Spleen (tissue), 11 donors: ENCODE results near the gene ADORA1. TPM values are rescaled to one million over a fixed set of nuclear protein-coding genes. Genes with fewer than 3 reads are reported as not detected.
A peak's percentile ranks its signal among the peaks of the same experiment; 100 is the strongest.

Experiments
- DNase-seq: peaks from one replicate; pipeline ENCODE4 v3.0.0-alpha.2; 2020
- H3K27ac ChIP-seq, 8 donors: fragments of 200-600 bp; sonication (generic) in 7 of 8; 1 replicate in 4 of 8; 2 replicates in 4 of 8; pipeline versions ENCODE4 v1.5.0 to v1.8.0; 2016 to 2021; ENCODE audit warnings: inconsistent platforms in 4 of 8, mild to moderate bottlenecking in 4 of 8, moderate library complexity in 1 of 8
- H3K27me3 ChIP-seq, 7 donors: fragments of 200-600 bp; sonication (generic) in 6 of 7; replicated peaks in 1 of 7; 1 replicate in 4 of 7; 2 replicates in 3 of 7; pipeline versions ENCODE4 v1.5.0 to v1.8.0; 2016 to 2021; ENCODE audit warnings: inconsistent platforms in 3 of 7, mild to moderate bottlenecking in 1 of 7
- H3K36me3 ChIP-seq, 6 donors: fragments of 200-600 bp; sonication (generic) in 5 of 6; 1 replicate in 4 of 6; 2 replicates in 2 of 6; pipeline versions ENCODE4 v1.5.0 to v1.8.0; 2016 to 2021; ENCODE audit warnings: inconsistent platforms in 2 of 6
- H3K4me1 ChIP-seq, 6 donors: fragments of 200-600 bp; sonication (generic) in 5 of 6; 1 replicate in 3 of 6; 2 replicates in 3 of 6; pipeline versions ENCODE4 v1.5.0 to v1.8.0; 2016 to 2021; ENCODE audit warnings: inconsistent platforms in 3 of 6
- H3K4me3 ChIP-seq, 8 donors: fragments of 200-600 bp; sonication (generic) in 7 of 8; 1 replicate in 4 of 8; 2 replicates in 4 of 8; pipeline versions ENCODE4 v1.5.0 to v1.8.0; 2016 to 2021; ENCODE audit warnings: inconsistent platforms in 4 of 8, mild to moderate bottlenecking in 4 of 8, moderate library complexity in 2 of 8
- H3K9me3 ChIP-seq, 8 donors: fragments of 200-600 bp; sonication (generic) in 7 of 8; 1 replicate in 4 of 8; 2 replicates in 4 of 8; pipeline versions ENCODE4 v1.5.0 to v1.8.0; 2016 to 2021; ENCODE audit warnings: inconsistent platforms in 4 of 8
- POLR2A ChIP-seq, 3 donors: fragments of 450-650 bp; IDR thresholded peaks; one replicate each; pipeline ENCODE4 v1.5.1; 2017; ENCODE audit warnings: antibody characterized with exemption in 3 of 3, mild to moderate bottlenecking in 1 of 3
- POLR2AphosphoS5 ChIP-seq, 3 donors: sonication (generic); formaldehyde crosslinking; IDR thresholded peaks; one replicate each; pipeline ENCODE4 v1.5.1; 2017; ENCODE audit warnings: antibody characterized with exemption in 3 of 3
- WGBS, 5 donors: extraction: QIAGEN DNeasy Blood & Tissue Kit in 3 of 5; methylation state at CpG; one replicate each; pipeline versions ENCODE4 v1.1.5 to v1.1.7; 2013 to 2018; 5-methylcytosine and 5-hydroxymethylcytosine counted together
- intact Hi-C: fragments of 100-400 bp; cut with DNase I; formaldehyde crosslinking; loops from one replicate; pipeline ENCODE4 v1.15.0; 2023; ENCODE audit warnings: low total_unique reads
- polyA plus RNA-seq, 3 donors: library from polyadenylated mRNA; stranded (reverse); fragments of 200-250 nt; gene quantifications; one replicate each; pipeline ENCODE4 v1.2.1, GENCODE V29; 2013
- total RNA-seq, 7 donors: library from RNA; depleted of rRNA in 3 of 7; stranded (reverse); fragments of >200 nt in 3 of 7; fragmentation: NEBNext Ultra II Directional in 4 of 7; extraction: Animal tissue kit (Norgen Biotek cat#: 25700) in 4 of 7; gene quantifications; one replicate each; pipeline versions ENCODE4 v1.1.0 to v1.2.1, GENCODE V29; 2016 to 2021
- TF ChIP-seq, protein P1 (sequence below), 11 experiments: fragments of 200-600 bp in 7 of 11; fragments of 450-650 bp in 4 of 11; sonication (generic) in 4 of 11; IDR thresholded peaks in 8 of 11; conservative IDR thresholded peaks in 3 of 11; 1 replicate in 7 of 11; 2 replicates in 4 of 11; pipeline versions ENCODE4 v1.4.0 to v1.8.0; 2016 to 2021; ENCODE audit warnings: antibody characterized with exemption in 11 of 11, inconsistent platforms in 4 of 11, mild to moderate bottlenecking in 1 of 11
- donor health status: healthy with polysubstance abuse.
- donor health status: DM: no; HTN: no; CAD: no; lungs with moderate emphysema.
- donor health status: DM: no; HTN: no; CAD: no.
- donor health status: Bipolar disorder and iron deficiency.
- donor health status: healthy.
- donor health status: DM: no; HTN: no; CAD: no.
- donor health status: DM: yes; HTN: yes; CAD: no.

The ADORA1 gene
- total and polyA plus RNA-seq, 10 donors, result 0.37 to 13.5 (median 5.3) TPM

DNA sequence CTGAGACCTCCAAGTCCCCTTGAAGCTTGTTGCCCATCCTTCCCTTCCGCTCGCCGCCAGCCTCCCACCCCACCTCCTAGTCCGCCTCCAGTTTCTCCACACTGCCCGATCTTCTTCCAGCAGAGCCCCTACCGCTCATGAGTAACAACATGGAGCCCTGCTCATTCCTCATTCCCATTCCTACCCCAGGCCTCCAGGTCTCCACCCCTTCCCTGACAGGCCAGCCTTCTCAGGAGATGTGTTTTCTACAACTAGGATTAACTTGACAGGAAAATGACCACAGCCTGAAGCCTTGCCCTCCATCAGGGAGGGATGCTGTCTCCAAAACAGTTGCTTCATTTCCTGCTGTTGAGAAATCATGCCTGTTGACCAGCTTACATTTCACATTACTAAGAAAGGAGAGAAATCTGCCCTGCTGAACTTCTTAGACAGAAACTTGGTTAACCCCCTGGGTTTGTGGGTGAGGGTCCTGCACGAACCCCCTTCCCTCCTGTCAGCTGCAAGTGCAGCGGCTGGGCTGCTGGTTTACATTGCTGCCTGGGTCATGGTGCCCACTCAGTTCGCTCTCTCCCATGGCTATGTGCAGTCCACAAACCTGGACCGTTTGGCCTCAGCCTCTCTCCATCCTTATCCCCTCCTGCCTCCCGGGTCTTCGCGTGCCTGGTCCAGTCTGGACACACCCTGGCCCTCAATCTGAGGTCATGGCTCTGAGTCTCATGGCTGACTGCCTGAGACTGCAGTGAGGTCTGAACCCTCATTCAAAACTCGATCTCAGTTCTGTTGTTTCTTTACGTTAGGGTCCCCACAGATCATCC is 75.1 kb downstream of the ADORA1 start:
- Histone ChIP-seq H3K4me3 (peak overlapping the region in 1 of 8 donors; percentile 26), H3K27me3 (peaks cover 0 to 11% (median 0%) of the 10 kb centered on the region in 7 donors), H3K27ac (peak overlapping the region in 7 of 8 donors; percentile 61 to 86 (median 74)), H3K9me3 (no peaks in the 10 kb centered on the region), H3K4me1 (peaks cover 0 to 38% (median 18%) of the 10 kb centered on the region in 6 donors), H3K36me3 (no peaks in the 10 kb centered on the region)
- no peak for TF ChIP-seq POLR2A (IDR thresholded peaks at IDR 0.05)
- TF ChIP-seq POLR2AphosphoS5 (IDR thresholded peaks at IDR 0.05), result peak in 2 of 3 donors; percentile 34 to 64
- TF ChIP-seq, protein P1, sequence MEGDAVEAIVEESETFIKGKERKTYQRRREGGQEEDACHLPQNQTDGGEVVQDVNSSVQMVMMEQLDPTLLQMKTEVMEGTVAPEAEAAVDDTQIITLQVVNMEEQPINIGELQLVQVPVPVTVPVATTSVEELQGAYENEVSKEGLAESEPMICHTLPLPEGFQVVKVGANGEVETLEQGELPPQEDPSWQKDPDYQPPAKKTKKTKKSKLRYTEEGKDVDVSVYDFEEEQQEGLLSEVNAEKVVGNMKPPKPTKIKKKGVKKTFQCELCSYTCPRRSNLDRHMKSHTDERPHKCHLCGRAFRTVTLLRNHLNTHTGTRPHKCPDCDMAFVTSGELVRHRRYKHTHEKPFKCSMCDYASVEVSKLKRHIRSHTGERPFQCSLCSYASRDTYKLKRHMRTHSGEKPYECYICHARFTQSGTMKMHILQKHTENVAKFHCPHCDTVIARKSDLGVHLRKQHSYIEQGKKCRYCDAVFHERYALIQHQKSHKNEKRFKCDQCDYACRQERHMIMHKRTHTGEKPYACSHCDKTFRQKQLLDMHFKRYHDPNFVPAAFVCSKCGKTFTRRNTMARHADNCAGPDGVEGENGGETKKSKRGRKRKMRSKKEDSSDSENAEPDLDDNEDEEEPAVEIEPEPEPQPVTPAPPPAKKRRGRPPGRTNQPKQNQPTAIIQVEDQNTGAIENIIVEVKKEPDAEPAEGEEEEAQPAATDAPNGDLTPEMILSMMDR (IDR thresholded peaks at IDR 0.05 in 8 of 11, conservative IDR thresholded peaks at IDR 0.05 in 3 of 11), result no peak
- no peak for DNase-seq
- 59 to 84% (median 74%) methylated on average over 15 of the region's 15 CpGs for WGBS, 5 donors
- intact Hi-C loops, result no loop called here

DNA sequence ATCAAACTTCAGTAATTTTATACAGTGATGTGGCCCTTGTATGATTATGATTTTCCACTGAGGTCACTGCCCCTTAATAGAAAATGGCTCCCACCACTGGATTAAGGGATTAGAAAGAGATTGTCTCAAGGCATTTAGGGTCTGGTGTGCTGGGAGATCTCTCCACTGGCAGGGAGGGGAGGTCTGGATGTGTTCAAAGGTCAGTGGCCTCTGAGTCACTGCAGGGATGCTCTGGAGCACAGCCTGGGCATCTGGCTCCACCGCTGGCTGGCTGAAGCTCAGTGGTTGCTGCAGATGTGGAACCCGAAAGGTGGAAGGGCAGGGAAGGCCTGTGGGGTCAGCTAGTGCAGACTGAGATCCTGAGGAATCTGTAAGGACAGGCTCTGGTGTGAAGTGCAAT is 77.2 kb downstream of the ADORA1 start:
- H3K36me3 ChIP-seq, result no peaks in the 10 kb centered on the region
- peaks cover 0 to 6% (median 0%) of the 10 kb centered on the region in 7 donors for H3K27me3 ChIP-seq
- 66 to 95% (median 74%) methylated on average over 2 of the region's 2 CpGs for WGBS, 5 donors
- intact Hi-C loops, result no loop called here
- H3K4me1 ChIP-seq, result peaks cover 0 to 33% (median 16%) of the 10 kb centered on the region in 6 donors
- no peak overlapping the region for H3K4me3 ChIP-seq
- no peak overlapping the region for H3K27ac ChIP-seq
- no peak for DNase-seq
- TF ChIP-seq POLR2AphosphoS5 (IDR thresholded peaks at IDR 0.05) (no peak), POLR2A (IDR thresholded peaks at IDR 0.05) (no peak)
- TF ChIP-seq, protein P1 (IDR thresholded peaks at IDR 0.05 in 8 of 11, conservative IDR thresholded peaks at IDR 0.05 in 3 of 11), result no peak
- no peaks in the 10 kb centered on the region for H3K9me3 ChIP-seq

DNA sequence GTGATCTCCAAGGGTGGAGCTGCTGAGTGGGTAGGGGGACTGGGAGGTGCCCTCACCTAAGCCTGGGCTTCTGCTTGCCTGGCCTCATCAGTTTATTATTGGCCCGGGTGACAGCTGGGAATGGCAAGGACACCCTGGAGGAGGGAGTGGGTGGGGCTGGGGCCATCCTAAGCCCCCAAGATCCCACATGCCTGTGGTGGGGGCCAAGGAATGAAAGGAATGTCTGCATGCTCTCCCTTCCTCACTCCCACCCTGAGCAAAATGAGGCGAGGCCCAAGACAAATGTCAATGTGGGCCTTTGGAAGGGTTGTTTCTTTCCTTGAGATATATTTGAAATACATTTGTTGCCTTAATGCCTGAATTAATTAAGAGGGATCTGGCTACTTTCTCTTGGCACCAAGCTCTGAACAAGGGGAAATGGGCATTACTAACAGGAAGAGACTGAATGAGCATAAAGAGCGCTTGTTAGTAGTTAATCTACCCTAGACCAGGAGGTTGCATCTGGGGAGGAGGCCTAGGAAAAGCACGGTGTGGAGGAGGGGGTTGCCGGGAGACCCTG is 78.7 kb downstream of the ADORA1 start:
- Histone ChIP-seq H3K9me3 (no peaks in the 10 kb centered on the region), H3K4me1 (peaks cover 0 to 20% (median 9%) of the 10 kb centered on the region in 6 donors), H3K27me3 (peaks cover 0 to 6% (median 0%) of the 10 kb centered on the region in 7 donors), H3K36me3 (no peaks in the 10 kb centered on the region), H3K4me3 (no peak overlapping the region), H3K27ac (no peak overlapping the region)
- intact Hi-C loops, result no loop called here
- no peak for DNase-seq
- WGBS, 5 donors, result 66 to 86% (median 77%) methylated on average over 5 of the region's 5 CpGs
- TF ChIP-seq, protein P1 (IDR thresholded peaks at IDR 0.05 in 8 of 11, conservative IDR thresholded peaks at IDR 0.05 in 3 of 11), result no peak
- TF ChIP-seq POLR2AphosphoS5 (IDR thresholded peaks at IDR 0.05) (no peak), POLR2A (IDR thresholded peaks at IDR 0.05) (no peak)

DNA sequence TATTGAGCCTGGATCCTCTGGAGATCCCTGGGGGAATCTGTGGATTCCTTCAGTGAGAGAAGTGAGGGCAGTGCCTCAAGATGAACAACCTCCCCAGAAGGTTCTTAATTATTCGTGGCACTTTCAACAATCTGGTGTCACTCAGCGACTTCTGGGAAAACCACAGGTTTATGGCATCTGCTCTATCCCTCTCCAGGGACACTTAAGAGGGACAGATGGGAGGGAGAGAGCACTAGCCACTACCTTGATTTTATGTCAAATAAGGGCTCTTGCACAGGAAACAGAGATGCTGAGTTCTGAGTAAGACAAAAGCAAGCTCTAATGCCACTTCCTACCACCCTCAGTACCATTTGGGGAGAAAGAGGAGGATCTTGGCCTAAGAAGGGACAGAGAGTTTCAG is 80.2 kb downstream of the ADORA1 start:
- no peaks in the 10 kb centered on the region for H3K36me3 ChIP-seq
- peaks cover 0 to 2% (median 0%) of the 10 kb centered on the region in 7 donors for H3K27me3 ChIP-seq
- TF ChIP-seq, protein P1 (IDR thresholded peaks at IDR 0.05 in 8 of 11, conservative IDR thresholded peaks at IDR 0.05 in 3 of 11), result no peak
- TF ChIP-seq POLR2AphosphoS5 (IDR thresholded peaks at IDR 0.05), result no peak
- DNase-seq, result no peak
- H3K9me3 ChIP-seq, result no peaks in the 10 kb centered on the region
- no peak overlapping the region for H3K4me3 ChIP-seq
- intact Hi-C loops, result no loop called here
- WGBS, 5 donors, result 55 to 75% (median 64%) methylated on average over 2 of the region's 2 CpGs
- peaks cover 0 to 6% (median 4%) of the 10 kb centered on the region in 6 donors for H3K4me1 ChIP-seq
- H3K27ac ChIP-seq, result no peak overlapping the region
